Measurements from ENCODE around the gene JCAD.
"Not testable (repeated sequence)": the region's sequence is repeated elsewhere in the genome, so short reads cannot be mapped to it uniquely, and the experiment has no call there.

The JCAD gene, protein sequence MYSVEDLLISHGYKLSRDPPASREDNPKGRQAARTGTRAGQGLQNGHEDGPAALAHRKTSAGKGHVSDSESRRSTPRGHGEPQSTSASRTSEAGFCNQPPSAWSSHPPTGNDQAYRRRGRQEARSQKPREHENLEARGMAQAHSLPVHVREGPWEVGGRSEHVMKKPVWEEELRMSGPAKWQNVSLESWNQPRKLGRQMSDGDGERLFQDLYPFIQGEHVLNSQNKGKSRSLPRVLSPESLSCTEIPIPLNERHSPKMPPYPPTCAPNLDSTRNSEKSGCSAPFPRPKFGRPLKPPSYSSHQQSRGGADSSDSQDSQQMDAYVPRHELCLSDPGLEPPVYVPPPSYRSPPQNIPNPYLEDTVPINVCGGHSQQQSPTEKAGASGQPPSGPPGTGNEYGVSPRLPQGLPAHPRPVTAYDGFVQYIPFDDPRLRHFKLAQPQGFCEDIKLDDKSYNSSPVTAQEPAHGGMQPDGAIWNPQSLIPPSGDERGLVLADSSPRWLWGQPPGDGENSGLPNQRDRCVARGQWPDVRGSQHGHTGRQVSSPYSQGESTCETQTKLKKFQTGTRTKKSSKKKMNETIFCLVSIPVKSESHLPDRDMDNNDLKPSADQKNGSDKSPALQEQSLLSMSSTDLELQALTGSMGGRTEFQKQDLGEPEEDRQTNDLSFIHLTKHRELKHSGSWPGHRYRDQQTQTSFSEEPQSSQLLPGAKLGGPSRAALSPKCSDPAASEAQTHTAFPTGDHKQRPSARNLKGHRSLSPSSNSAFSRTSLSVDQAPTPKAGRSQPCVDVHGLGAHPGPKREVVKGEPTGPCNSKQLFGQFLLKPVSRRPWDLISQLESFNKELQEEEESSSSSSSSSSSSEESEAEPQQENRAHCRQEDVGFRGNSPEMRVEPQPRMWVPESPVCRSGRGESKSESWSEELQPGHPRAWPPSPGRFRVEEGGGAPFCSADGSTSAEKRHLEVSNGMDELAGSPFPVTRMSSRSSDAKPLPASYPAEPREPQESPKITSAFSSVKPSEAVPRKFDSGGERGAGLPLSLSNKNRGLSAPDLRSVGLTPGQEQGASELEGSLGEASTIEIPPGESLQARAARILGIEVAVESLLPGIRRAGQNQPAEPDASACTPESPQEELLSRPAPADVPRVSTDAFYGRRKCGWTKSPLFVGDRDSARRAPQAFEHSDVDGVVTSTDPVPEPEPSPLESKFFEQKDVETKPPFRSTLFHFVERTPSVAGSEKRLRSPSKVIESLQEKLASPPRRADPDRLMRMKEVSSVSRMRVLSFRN (N-terminal part only)

DNA sequence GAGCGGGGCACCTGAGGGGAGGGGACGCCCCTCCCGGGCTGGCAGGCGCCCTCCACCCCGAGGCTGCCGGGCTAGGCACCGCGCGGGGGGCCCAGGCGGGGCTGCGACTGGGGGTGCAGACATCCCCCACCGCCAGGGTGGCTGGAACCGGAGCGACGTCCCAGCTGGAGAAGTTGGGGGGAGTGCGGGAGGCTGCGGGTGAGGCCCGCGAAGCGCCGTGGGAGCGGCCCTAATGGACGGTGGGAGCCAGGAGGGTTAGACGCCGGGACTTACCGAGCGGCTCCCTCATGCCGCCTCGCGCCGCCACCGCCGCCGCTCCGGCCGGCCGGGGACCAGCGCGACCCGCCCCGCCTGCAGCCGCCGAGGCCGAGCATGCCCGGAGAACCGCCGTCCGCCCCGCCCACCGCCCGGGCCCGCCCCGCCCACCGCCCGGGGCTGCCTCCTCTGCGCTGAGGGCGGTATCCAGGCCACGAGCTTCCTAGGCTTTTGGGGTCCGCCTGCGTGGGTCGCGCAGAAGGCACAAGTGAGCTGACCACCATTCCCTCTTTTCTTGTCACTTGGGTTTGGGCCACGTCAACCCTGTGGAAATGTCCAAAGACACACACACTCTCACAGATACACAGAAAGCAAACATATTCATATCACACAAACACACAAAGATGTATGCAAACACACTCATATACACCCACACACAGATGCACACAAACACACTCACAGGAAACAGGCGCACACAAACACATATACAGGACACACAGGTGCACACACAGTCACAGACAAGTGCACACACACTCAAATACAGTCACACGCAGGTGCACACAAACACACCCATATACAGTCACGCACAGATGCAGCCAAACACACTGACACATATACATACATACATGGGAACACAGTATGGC lies at the start of gene JCAD:
Gene JCAD (minus strand): TSS at position 378 of the 899 bp plus-strand sequence. CDS start 11,774 bp downstream, outside the sequence.
- peak; percentile 12 to 40 for DNase-seq

DNA sequence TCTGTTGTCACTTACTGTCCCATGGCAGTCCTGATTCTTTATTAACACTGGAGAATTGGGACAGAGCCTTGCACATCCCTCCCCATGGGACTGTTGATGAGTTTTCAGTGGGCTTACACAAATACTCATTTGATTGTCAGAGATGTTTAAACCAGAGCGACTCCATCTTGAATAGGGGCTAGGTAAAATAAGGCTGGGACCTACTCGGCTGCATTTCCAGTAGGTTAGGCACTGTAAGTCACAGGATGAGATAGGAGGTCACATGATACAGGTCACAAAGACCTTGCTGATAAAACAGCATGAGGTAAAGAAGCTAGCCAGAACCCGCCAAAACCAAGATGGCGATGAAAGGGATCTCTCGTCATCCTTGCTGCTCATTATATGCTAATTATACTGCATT lies 47.6 kb upstream of the JCAD start:
- no peak for DNase-seq

DNA sequence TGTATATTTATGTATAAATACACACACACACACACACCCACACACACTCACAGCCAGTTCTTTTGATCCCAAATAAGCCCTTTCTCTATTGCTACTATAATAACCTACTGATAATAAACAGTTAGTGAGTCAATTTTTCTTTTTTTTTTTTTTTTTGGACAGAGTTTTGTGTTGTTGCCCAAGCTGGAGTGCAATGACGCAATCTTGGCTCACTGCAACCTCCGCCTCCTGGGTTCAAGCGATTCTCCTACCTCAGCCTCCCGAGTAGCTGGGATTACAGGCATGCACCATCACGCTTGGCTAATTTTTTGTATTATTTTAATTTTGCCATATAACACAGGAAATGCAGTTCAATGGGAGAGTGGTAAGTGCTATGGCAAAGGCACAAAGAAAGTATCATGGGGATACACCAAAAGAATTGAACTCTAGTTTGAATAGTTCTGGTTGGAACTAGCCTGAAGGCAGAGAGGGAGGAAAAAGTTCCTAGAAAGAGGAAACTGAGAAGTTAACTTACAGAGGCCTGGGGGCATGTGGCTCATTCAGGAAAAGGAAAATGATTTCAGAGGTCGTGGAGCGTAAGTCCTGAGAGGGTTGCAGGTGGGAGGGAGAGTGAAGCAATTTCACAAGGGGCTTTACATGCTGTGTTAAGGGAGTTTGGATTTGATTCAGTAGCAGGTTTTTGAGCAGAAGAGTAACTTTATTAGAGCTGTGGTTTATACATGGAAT lies 44.4 kb upstream of the JCAD start:
- DNase-seq, result no peak

GRCh38 chr10:30099706-30100105 lies 40.3 kb upstream of the JCAD start:
- not testable (repeated sequence) for DNase-seq

- DNase-seq, result no peak
These were observed 39.7 kb upstream of the JCAD start for GRCh38 chr10:30099101-30099500.

GRCh38 chr10:30098629-30099028 lies 39.2 kb upstream of the JCAD start:
- no peak for DNase-seq

- DNase-seq, result no peak
These were observed 37.2 kb upstream of the JCAD start for GRCh38 chr10:30096564-30096963.

GRCh38 chr10:30095631-30096422 lies 36.4 kb upstream of the JCAD start:
- DNase-seq, result no peak

GRCh38 chr10:30094601-30095000 lies 35.2 kb upstream of the JCAD start:
- no peak for DNase-seq

DNA sequence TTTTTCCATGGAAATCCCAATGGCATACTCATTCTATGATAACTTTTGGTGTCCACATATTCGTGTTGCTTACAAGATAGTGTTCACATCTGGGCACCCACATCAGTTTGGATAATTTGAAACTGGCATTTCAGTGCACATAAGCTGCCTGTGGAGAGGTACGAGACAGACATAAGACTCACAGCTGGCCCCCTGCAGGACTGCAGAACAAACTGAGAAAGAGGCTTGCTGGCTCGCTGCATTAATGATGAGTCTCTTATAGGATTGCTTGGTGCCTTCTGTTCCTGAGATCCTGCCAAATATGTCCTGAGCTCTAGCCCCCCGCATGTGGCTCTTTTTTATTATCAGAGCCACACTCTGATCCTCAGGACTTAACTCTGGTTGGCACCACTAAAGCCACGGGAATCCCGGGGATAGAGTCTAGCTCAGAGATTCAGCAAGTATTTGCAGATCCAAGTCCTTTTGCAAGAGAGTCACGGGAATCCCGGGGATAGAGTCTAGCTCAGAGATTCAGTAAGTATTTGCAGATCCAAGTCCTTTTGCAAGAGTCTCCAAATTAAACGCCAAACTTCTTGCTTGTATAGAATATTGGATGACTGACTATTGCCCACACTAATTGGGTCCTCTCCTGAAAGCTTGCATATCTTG lies 34.0 kb upstream of the JCAD start:
- DNase-seq, result no peak

DNA sequence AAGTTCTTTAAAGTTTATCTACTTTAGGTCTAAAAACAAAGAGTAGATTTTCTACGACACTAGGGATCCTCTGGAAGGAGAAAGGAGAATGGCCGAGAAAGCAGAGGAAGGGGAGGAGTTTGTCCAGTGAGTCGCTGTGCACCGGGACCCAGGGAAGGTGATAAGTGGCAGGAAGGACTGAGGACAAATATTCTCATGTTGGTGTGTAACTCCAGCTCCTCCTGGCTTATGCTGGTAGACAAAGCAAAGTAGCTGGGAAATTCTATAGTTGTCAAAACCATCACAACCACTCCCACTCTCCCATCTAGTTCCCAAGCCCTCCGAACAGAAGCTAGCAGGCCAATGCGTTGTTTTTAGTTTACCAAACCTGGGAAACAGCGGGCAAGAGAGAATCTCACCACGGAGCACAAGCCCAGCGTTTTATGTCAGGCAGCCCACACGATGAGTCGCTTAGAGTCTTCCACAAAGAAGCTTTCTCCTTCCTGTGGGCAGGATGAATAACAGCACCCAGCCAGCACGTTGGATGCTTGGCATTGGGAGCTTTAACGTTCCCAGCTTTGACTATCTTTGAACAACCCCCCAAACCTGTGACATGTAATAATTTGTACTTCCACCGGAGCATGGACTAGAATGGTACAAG lies 32.9 kb upstream of the JCAD start:
- no peak for DNase-seq

DNA sequence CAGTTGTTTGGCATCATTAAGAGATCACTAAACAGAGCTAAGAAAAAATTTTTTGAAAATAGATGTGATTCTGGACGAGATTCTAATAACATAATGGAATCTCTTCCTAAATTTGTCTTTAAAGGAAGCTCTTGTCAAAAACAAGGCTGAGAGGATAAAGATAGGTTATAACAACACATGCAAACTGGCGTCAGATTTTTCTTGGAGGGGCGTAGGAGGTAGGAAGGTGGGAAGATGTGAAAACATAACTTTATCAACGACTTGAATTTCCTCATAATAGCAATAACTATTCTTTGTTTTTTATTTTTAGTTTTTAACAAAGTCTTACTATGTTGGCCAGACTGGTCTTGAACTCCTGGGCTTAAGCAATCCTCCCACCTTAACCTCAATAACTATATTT lies 31.8 kb upstream of the JCAD start:
- no peak for DNase-seq

DNA sequence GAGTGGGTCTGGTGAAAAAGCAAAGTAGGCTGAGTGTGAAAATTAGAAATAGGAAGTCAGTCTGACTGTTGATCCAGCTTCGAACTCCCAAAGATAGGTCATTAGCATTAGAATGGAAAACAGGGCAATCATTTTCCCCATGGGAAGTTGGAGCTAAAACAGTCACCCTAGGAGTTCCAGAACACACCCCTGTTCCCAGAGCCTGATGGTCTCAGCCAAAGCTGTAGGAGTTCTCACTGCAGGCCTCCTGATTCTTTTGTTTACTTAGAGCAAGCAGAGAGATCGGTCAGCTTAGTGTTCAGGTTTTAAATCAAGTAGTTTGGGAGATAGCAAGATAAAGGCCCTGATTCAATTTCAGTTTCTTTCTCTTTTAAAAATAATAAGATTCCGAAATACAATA lies 28.8 kb upstream of the JCAD start:
- DNase-seq, result no peak

- no peak for DNase-seq
These were observed 24.5 kb upstream of the JCAD start for GRCh38 chr10:30083934-30084333.

- DNase-seq, result no peak
These were observed 21.8 kb upstream of the JCAD start for GRCh38 chr10:30081182-30081581.

GRCh38 chr10:30080161-30080560 lies 20.8 kb upstream of the JCAD start:
- DNase-seq, result no peak

DNA sequence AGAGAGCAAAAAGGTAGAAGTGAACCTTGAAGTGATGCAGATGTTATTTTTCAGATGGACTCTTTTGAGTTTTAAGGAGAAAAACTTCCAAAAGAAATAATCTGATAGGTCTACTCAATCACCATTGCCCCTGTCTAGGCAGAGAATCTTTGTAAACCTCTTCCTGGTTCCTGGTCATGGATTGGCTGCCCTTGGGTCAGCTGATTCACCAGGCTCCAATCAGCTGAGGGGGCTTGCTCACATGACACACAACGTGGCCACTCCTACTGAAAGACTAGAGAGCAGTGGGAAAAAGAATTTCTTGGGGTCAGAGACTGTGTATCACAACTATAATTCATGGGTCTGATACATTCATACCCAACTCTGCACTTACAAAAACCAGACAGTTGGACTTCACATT lies 20.0 kb upstream of the JCAD start:
- DNase-seq, result no peak

GRCh38 chr10:30075481-30075880 lies 16.1 kb upstream of the JCAD start:
- DNase-seq, result no peak

DNA sequence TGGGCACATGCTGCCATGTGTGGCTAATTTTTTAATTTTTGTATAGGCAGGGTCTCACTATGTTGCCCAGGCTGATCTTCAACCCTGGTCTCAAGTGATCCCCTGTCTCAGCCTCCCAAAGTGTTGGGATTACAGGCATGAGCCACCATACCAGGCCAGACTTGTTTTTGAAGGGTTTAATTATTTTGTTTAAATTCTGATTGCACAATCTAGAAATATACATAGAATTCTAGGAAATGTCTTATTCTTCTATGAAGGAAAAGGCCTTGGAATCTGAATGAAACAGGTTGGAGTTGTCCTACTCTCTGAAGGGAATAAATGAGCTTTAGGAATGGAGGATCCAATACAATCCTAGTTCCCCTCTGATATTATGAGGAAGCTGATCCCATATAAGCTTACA lies 15.5 kb upstream of the JCAD start:
- DNase-seq, result no peak
